H9 (cell line): ENCODE data around the gene TDRD5. TPM values are rescaled to one million over a fixed set of nuclear protein-coding genes. Genes with fewer than 3 reads are reported as not detected.

Experiments
- DNase-seq: peaks from one replicate; pipeline ENCODE4 v3.0.0-alpha.2; 2017
- H2AFZ ChIP-seq: one replicate; pipeline ENCODE4 v1.6.1; 2013; ENCODE audit warnings: mild to moderate bottlenecking, low read length, control low read depth, moderate library complexity
- H2AK5ac ChIP-seq: 2 replicates; pipeline ENCODE4 v1.6.1; 2013; ENCODE audit warnings: low read length, control low read depth, mixed read lengths; ENCODE audit not compliant: insufficient read length
- H2BK120ac ChIP-seq: one replicate; pipeline ENCODE4 v1.6.1; 2013; ENCODE audit warnings: low read depth, mild to moderate bottlenecking, low read length, control low read depth, inconsistent platforms; ENCODE audit not compliant: poor library complexity, severe bottlenecking
- H2BK12ac ChIP-seq: 2 replicates; pipeline ENCODE4 v1.6.1; 2013; ENCODE audit warnings: low read length, control low read depth, mixed read lengths, low read depth; ENCODE audit not compliant: insufficient read length
- H2BK15ac ChIP-seq: 2 replicates; pipeline ENCODE4 v1.6.1; 2013; ENCODE audit warnings: low read depth, low read length, control low read depth
- H2BK20ac ChIP-seq: one replicate; pipeline ENCODE4 v1.6.1; 2013; ENCODE audit warnings: low read depth, mild to moderate bottlenecking, low read length, control low read depth, inconsistent platforms; ENCODE audit not compliant: poor library complexity, severe bottlenecking
- H2BK5ac ChIP-seq: 2 replicates; pipeline ENCODE4 v1.6.1; 2013; ENCODE audit warnings: low read length, control low read depth, mixed read lengths; ENCODE audit not compliant: insufficient read length
- H3K14ac ChIP-seq: 2 replicates; pipeline ENCODE4 v1.6.1; 2013; ENCODE audit warnings: low read length, control low read depth; ENCODE audit not compliant: insufficient read depth
- H3K18ac ChIP-seq: 2 replicates; pipeline ENCODE4 v1.6.1; 2013; ENCODE audit warnings: low read depth, mild to moderate bottlenecking, mixed read lengths, low read length, control low read depth; ENCODE audit not compliant: insufficient read length
- H3K23ac ChIP-seq: 2 replicates; pipeline ENCODE4 v1.6.1; 2013; ENCODE audit warnings: low read length, control low read depth, mixed read lengths, low read depth; ENCODE audit not compliant: insufficient read length
- H3K23me2 ChIP-seq: 2 replicates; pipeline ENCODE4 v1.6.1; 2013; ENCODE audit warnings: low read depth, mild to moderate bottlenecking, mixed read lengths, low read length, control low read depth; ENCODE audit not compliant: insufficient read length, poor library complexity, severe bottlenecking
- H3K27ac ChIP-seq: 2 replicates; pipeline ENCODE4 v1.5.1; 2013; ENCODE audit warnings: low read length, control low read depth, mixed read lengths, low read depth; ENCODE audit not compliant: insufficient read length
- H3K27me3 ChIP-seq: 2 replicates; pipeline ENCODE4 v1.6.1; 2013; ENCODE audit warnings: low read length, control low read depth, inconsistent platforms; ENCODE audit not compliant: insufficient read depth
- H3K4ac ChIP-seq: 2 replicates; pipeline ENCODE4 v1.6.1; 2013; ENCODE audit warnings: low read depth, mild to moderate bottlenecking, control low read depth, inconsistent platforms, low read length, moderate library complexity
- H3K4me1 ChIP-seq: 2 replicates; pipeline ENCODE4 v1.6.1; 2013; ENCODE audit warnings: low read length, control low read depth, inconsistent platforms; ENCODE audit not compliant: insufficient read depth
- H3K4me2 ChIP-seq: 2 replicates; pipeline ENCODE4 v1.6.1; 2013; ENCODE audit warnings: low read length, control low read depth, mixed read lengths; ENCODE audit not compliant: insufficient read length, insufficient read depth
- H3K56ac ChIP-seq: 2 replicates; pipeline ENCODE4 v1.6.1; 2013; ENCODE audit warnings: low read depth, mild to moderate bottlenecking, mixed read lengths, low read length, control low read depth; ENCODE audit not compliant: insufficient read length
- H3K79me1 ChIP-seq: 2 replicates; pipeline ENCODE4 v1.6.1; 2013; ENCODE audit warnings: low read depth, mild to moderate bottlenecking, moderate library complexity, low read length, control low read depth, inconsistent platforms; ENCODE audit not compliant: insufficient read depth, poor library complexity, severe bottlenecking
- H3K79me2 ChIP-seq: 2 replicates; pipeline ENCODE4 v1.6.1; 2013; ENCODE audit warnings: low read length, control low read depth, inconsistent platforms; ENCODE audit not compliant: insufficient read depth
- H3K9ac ChIP-seq: 2 replicates; pipeline ENCODE4 v1.6.1; 2013; ENCODE audit warnings: low read length, control low read depth, mixed read lengths; ENCODE audit not compliant: insufficient read length; ENCODE audit errors: extremely low read depth
- H3K9me3 ChIP-seq: one replicate; pipeline ENCODE4 v1.6.1; 2013; ENCODE audit warnings: low read depth, low read length, inconsistent platforms; ENCODE audit not compliant: control insufficient read depth
- H3T11ph ChIP-seq: one replicate; pipeline ENCODE4 v1.6.1; 2013; ENCODE audit warnings: mild to moderate bottlenecking, low read length, control low read depth, inconsistent platforms
- H4K20me1 ChIP-seq: one replicate; pipeline ENCODE4 v1.6.1; 2013; ENCODE audit not compliant: control insufficient read depth, insufficient read length, insufficient read depth
- H4K5ac ChIP-seq: 2 replicates; pipeline ENCODE4 v1.6.1; 2013; ENCODE audit warnings: low read depth, mild to moderate bottlenecking, mixed read lengths, low read length, control low read depth; ENCODE audit not compliant: insufficient read length
- H4K8ac ChIP-seq: replicated peaks from 2 replicates; pipeline ENCODE4 v1.6.1; 2013; ENCODE audit warnings: low read length, control low read depth, mixed read lengths, low read depth; ENCODE audit not compliant: insufficient read length
- H4K91ac ChIP-seq: 2 replicates; pipeline ENCODE4 v1.6.1; 2013; ENCODE audit warnings: low read depth, mild to moderate bottlenecking, moderate library complexity, mixed read lengths, low read length, control low read depth; ENCODE audit not compliant: insufficient read length
- H3K27ac Mint-ChIP-seq, 3 experiments: 2 replicates in 2 of 3; 3 replicates in 1 of 3; pipeline ENCODE4 v1.8.0; 2020 to 2021; ENCODE audit warnings: mixed read lengths in 3 of 3, mild to moderate bottlenecking in 1 of 3, moderate library complexity in 1 of 3
- H3K27me3 Mint-ChIP-seq: 2 replicates; pipeline ENCODE4 v1.8.0; 2021; ENCODE audit warnings: low read depth, mild to moderate bottlenecking, moderate library complexity, mixed read lengths
- H3K36me3 Mint-ChIP-seq, 3 experiments: 2 replicates in 2 of 3; 3 replicates in 1 of 3; pipeline ENCODE4 v1.8.0; 2020 to 2021; ENCODE audit warnings: low read depth in 3 of 3, mixed read lengths in 3 of 3; ENCODE audit not compliant: insufficient read depth in 1 of 3
- H3K4me1 Mint-ChIP-seq, 2 experiments: 2 replicates each; pipeline ENCODE4 v1.8.0; 2020; ENCODE audit warnings: mixed read lengths in 2 of 2
- H3K4me3 Mint-ChIP-seq, 2 experiments: 2 replicates in 1 of 2; 3 replicates in 1 of 2; pipeline ENCODE4 v1.8.0; 2020 to 2021; ENCODE audit warnings: mild to moderate bottlenecking in 2 of 2, mixed read lengths in 2 of 2, moderate library complexity in 1 of 2
- H3K9me3 Mint-ChIP-seq, 2 experiments: 2 replicates in 1 of 2; 3 replicates in 1 of 2; pipeline ENCODE4 v1.8.0; 2020; ENCODE audit warnings: mild to moderate bottlenecking in 2 of 2, mixed read lengths in 2 of 2, moderate library complexity in 1 of 2
- CTCF ChIP-seq: fragments of 200-600 bp; sonication (generic); conservative IDR thresholded peaks from 3 replicates; pipeline ENCODE4 v1.8.0; 2021; ENCODE audit warnings: antibody characterized with exemption, mild to moderate bottlenecking
- total RNA-seq: library from RNA; stranded (reverse); gene quantifications from 2 replicates; pipeline ENCODE4 v1.2.1, GENCODE V29; 2021

TDRD5 gene
- total RNA-seq, 1 experiment from 2014 or later: 0.33 TPM

DNA sequence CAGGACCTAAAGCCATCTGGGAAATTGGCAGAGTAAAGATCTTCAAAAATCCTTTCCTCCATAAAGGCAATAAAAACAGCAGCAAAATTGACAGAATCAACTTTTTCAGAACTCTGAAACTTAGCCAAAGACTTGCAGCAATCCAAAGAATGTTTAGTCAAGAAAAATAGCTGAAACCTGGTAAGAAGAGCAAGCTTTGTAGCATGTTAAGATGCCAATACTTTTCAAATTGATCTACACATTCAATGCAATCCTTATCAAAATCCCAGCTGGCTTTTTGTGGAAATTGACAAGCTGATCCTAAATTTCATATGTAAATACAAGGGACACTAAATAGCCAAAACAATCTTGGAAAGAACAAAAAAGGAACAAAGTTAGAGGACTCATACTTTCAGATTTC is 127.6 kb downstream of the TDRD5 start:
- no peak overlapping the region for H3K4me2 ChIP-seq
- no peak overlapping the region for H4K5ac ChIP-seq
- H3K79me1 ChIP-seq: no peaks in the 10 kb centered on the region
- H3K4ac ChIP-seq: no peak overlapping the region
- no peak overlapping the region for H4K8ac ChIP-seq
- no peaks in the 10 kb centered on the region for H4K20me1 ChIP-seq
- no peaks in the 10 kb centered on the region for H3K27me3 ChIP-seq
- H3K79me2 ChIP-seq: no peaks in the 10 kb centered on the region
- Mint-ChIP-seq H3K27me3 (no peaks in the 10 kb centered on the region), H3K9me3 (peaks cover 37% of the 10 kb centered on the region in 2 experiments), H3K4me1 (no peaks in the 10 kb centered on the region), H3K4me3 (no peak overlapping the region), H3K27ac (no peak overlapping the region), H3K36me3 (peaks cover 4 to 21% (median 6%) of the 10 kb centered on the region in 3 experiments; a peak in 5 of 7 replicates)
- H2BK20ac ChIP-seq: no peak overlapping the region
- H3K23me2 ChIP-seq: no peaks in the 10 kb centered on the region
- no peak overlapping the region for H3T11ph ChIP-seq
- H2BK5ac ChIP-seq: no peak overlapping the region
- H3K14ac ChIP-seq: no peak overlapping the region
- H4K91ac ChIP-seq: no peak overlapping the region
- no peak overlapping the region for H3K27ac ChIP-seq
- no peak overlapping the region for H2BK12ac ChIP-seq
- H3K23ac ChIP-seq: no peak overlapping the region
- no peak overlapping the region for H2AK5ac ChIP-seq
- no peak overlapping the region for H3K9ac ChIP-seq
- no peak for DNase-seq
- no peak overlapping the region for H3K56ac ChIP-seq
- TF ChIP-seq CTCF: no peak
- H2BK15ac ChIP-seq: no peak overlapping the region
- H3K9me3 ChIP-seq: peaks cover 8% of the 10 kb centered on the region
- H2BK120ac ChIP-seq: no peak overlapping the region
- H2AFZ ChIP-seq: no peak overlapping the region
- no peak overlapping the region for H3K18ac ChIP-seq
- H3K4me1 ChIP-seq: no peaks in the 10 kb centered on the region
